Spleen (tissue), 11 donors: ENCODE measurements around the gene SIRT7. TPM values are rescaled to one million over a fixed set of nuclear protein-coding genes. Genes with fewer than 3 reads are reported as not detected.

ENCODE experiments used
- DNase-seq: peaks from one replicate; pipeline ENCODE4 v3.0.0-alpha.2; 2020
- H3K27ac ChIP-seq, 8 donors: fragments of 200-600 bp; sonication (generic) in 7 of 8; 1 replicate in 4 of 8; 2 replicates in 4 of 8; pipeline versions ENCODE4 v1.5.0 to v1.8.0; 2016 to 2021; ENCODE audit warnings: inconsistent platforms in 4 of 8, mild to moderate bottlenecking in 4 of 8, moderate library complexity in 1 of 8
- H3K27me3 ChIP-seq, 7 donors: fragments of 200-600 bp; sonication (generic) in 6 of 7; replicated peaks in 1 of 7; 1 replicate in 4 of 7; 2 replicates in 3 of 7; pipeline versions ENCODE4 v1.5.0 to v1.8.0; 2016 to 2021; ENCODE audit warnings: inconsistent platforms in 3 of 7, mild to moderate bottlenecking in 1 of 7
- H3K36me3 ChIP-seq, 6 donors: fragments of 200-600 bp; sonication (generic) in 5 of 6; 1 replicate in 4 of 6; 2 replicates in 2 of 6; pipeline versions ENCODE4 v1.5.0 to v1.8.0; 2016 to 2021; ENCODE audit warnings: inconsistent platforms in 2 of 6
- H3K4me1 ChIP-seq, 6 donors: fragments of 200-600 bp; sonication (generic) in 5 of 6; 1 replicate in 3 of 6; 2 replicates in 3 of 6; pipeline versions ENCODE4 v1.5.0 to v1.8.0; 2016 to 2021; ENCODE audit warnings: inconsistent platforms in 3 of 6
- H3K4me3 ChIP-seq, 8 donors: fragments of 200-600 bp; sonication (generic) in 7 of 8; 1 replicate in 4 of 8; 2 replicates in 4 of 8; pipeline versions ENCODE4 v1.5.0 to v1.8.0; 2016 to 2021; ENCODE audit warnings: inconsistent platforms in 4 of 8, mild to moderate bottlenecking in 4 of 8, moderate library complexity in 2 of 8
- H3K9me3 ChIP-seq, 8 donors: fragments of 200-600 bp; sonication (generic) in 7 of 8; 1 replicate in 4 of 8; 2 replicates in 4 of 8; pipeline versions ENCODE4 v1.5.0 to v1.8.0; 2016 to 2021; ENCODE audit warnings: inconsistent platforms in 4 of 8
- POLR2A ChIP-seq, 3 donors: fragments of 450-650 bp; IDR thresholded peaks; one replicate each; pipeline ENCODE4 v1.5.1; 2017; ENCODE audit warnings: antibody characterized with exemption in 3 of 3, mild to moderate bottlenecking in 1 of 3
- POLR2AphosphoS5 ChIP-seq, 3 donors: sonication (generic); formaldehyde crosslinking; IDR thresholded peaks; one replicate each; pipeline ENCODE4 v1.5.1; 2017; ENCODE audit warnings: antibody characterized with exemption in 3 of 3
- WGBS, 5 donors: extraction: QIAGEN DNeasy Blood & Tissue Kit in 3 of 5; methylation state at CpG; one replicate each; pipeline versions ENCODE4 v1.1.5 to v1.1.7; 2013 to 2018; 5-methylcytosine and 5-hydroxymethylcytosine counted together
- intact Hi-C: fragments of 100-400 bp; cut with DNase I; formaldehyde crosslinking; loops from one replicate; pipeline ENCODE4 v1.15.0; 2023; ENCODE audit warnings: low total_unique reads
- polyA plus RNA-seq, 3 donors: library from polyadenylated mRNA; stranded (reverse); fragments of 200-250 nt; gene quantifications; one replicate each; pipeline ENCODE4 v1.2.1, GENCODE V29; 2013
- total RNA-seq, 7 donors: library from RNA; depleted of rRNA in 3 of 7; stranded (reverse); fragments of >200 nt in 3 of 7; fragmentation: NEBNext Ultra II Directional in 4 of 7; extraction: Animal tissue kit (Norgen Biotek cat#: 25700) in 4 of 7; gene quantifications; one replicate each; pipeline versions ENCODE4 v1.1.0 to v1.2.1, GENCODE V29; 2016 to 2021
- TF ChIP-seq, protein P1 (sequence below), 11 experiments: fragments of 200-600 bp in 7 of 11; fragments of 450-650 bp in 4 of 11; sonication (generic) in 4 of 11; IDR thresholded peaks in 8 of 11; conservative IDR thresholded peaks in 3 of 11; 1 replicate in 7 of 11; 2 replicates in 4 of 11; pipeline versions ENCODE4 v1.4.0 to v1.8.0; 2016 to 2021; ENCODE audit warnings: antibody characterized with exemption in 11 of 11, inconsistent platforms in 4 of 11, mild to moderate bottlenecking in 1 of 11
- donor health status: healthy with polysubstance abuse.
- donor health status: DM: no; HTN: no; CAD: no; lungs with moderate emphysema.
- donor health status: DM: no; HTN: no; CAD: no.
- donor health status: Bipolar disorder and iron deficiency.
- donor health status: healthy.
- donor health status: DM: no; HTN: no; CAD: no.
- donor health status: DM: yes; HTN: yes; CAD: no.

The SIRT7 gene
- total and polyA plus RNA-seq, 10 donors, result 28.5 to 54.5 (median 39.1) TPM

DNA sequence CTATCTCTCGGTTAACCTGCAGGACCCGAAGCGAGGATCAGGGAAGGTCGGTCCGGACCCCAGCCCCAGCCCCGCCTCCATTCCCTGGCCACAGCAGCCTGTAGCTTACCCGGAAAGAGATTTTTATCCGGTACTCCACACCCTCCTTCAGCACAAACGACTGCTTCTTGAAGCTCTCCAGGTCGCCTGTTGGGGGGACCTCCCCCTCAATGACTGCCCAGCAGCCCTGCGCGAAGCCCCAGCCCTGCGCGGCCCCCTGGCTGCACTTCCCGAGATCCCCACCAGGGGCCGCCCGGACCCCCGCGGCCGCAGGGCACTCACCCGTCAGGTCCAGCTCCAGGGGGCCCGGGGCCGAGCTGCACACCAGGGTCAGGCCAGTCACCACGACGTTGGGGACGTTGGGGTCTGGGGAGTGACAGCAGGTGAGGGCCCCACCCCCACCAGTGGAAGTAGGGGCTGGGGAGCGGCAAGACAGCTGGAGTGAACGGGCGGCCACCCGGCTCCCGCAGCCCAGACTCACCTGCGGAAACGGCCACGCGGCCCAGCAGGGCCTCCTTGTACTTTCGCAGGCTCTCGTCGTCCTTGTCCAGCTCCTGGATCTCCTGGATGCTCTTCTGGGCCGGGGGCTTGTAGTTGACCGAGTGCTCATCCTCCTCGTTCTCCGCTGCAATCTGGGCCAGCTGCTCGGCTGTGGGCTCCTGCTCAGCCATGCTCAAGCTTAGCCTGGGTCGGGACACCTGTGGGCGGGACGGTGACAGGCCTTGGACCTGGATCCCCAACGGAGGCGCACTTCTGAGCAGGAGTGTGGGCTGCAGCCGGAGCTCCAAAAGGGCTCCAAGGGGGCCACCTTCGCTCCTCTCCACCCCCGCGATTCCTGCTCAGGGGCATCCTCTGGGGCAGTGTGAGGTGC is 48.5 kb downstream of the SIRT7 start:
- H3K27ac ChIP-seq, result peak overlapping the region; percentile 96 to 100 (median 98)
- TF ChIP-seq POLR2AphosphoS5 (IDR thresholded peaks at IDR 0.05) (peak in 2 of 3 donors; percentile 33 to 78), POLR2A (IDR thresholded peaks at IDR 0.05) (no peak)
- TF ChIP-seq, protein P1, sequence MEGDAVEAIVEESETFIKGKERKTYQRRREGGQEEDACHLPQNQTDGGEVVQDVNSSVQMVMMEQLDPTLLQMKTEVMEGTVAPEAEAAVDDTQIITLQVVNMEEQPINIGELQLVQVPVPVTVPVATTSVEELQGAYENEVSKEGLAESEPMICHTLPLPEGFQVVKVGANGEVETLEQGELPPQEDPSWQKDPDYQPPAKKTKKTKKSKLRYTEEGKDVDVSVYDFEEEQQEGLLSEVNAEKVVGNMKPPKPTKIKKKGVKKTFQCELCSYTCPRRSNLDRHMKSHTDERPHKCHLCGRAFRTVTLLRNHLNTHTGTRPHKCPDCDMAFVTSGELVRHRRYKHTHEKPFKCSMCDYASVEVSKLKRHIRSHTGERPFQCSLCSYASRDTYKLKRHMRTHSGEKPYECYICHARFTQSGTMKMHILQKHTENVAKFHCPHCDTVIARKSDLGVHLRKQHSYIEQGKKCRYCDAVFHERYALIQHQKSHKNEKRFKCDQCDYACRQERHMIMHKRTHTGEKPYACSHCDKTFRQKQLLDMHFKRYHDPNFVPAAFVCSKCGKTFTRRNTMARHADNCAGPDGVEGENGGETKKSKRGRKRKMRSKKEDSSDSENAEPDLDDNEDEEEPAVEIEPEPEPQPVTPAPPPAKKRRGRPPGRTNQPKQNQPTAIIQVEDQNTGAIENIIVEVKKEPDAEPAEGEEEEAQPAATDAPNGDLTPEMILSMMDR (IDR thresholded peaks at IDR 0.05 in 8 of 11, conservative IDR thresholded peaks at IDR 0.05 in 3 of 11), result peak; percentile 69 to 97 (median 89)
- no peaks in the 10 kb centered on the region for H3K27me3 ChIP-seq
- peak overlapping the region; percentile 75 to 99 (median 86) for H3K4me3 ChIP-seq
- no peaks in the 10 kb centered on the region for H3K9me3 ChIP-seq
- DNase-seq, result peak; percentile 88
- 38 to 44% (median 44%) methylated on average over 12 to 52 of the region's 52 CpGs for WGBS, 5 donors
- intact Hi-C loops, result no loop called here
- H3K36me3 ChIP-seq, result peaks cover 0 to 50% (median 24%) of the 10 kb centered on the region in 6 donors
- peaks cover 34 to 86% (median 71%) of the 10 kb centered on the region in 6 donors for H3K4me1 ChIP-seq

DNA sequence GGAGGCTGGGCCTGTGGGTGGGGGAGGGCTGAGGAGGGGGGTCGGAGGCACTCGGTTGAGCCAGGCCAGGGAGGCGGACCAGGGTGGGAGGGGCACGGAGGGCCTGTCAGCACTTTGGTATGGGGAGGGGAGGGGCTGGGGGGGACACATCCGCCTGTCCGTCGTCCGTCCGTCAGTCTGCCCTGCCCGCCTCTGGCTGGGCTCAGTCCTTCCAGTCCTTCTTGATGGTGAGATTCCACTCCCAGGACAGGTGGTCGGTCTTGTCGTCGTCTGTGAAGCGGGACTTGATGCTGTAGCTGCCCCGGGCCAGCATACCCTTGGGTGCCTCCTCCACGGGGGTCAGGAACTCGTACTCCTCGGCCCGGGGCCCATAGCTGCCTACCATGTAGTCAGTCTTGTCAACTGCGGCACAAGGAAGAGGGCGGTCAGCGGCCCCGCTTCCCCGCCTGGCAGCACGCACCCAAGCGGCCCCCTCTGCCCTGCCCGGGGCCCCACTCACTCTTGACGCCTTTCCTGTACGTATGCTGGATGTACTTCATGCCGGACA is 49.2 kb downstream of the SIRT7 start:
- peaks cover 0 to 54% (median 24%) of the 10 kb centered on the region in 6 donors for H3K36me3 ChIP-seq
- peak; percentile 83 for DNase-seq
- H3K4me1 ChIP-seq, result peaks cover 34 to 91% (median 73%) of the 10 kb centered on the region in 6 donors
- peak overlapping the region in 7 of 8 donors; percentile 46 to 100 (median 98) for H3K27ac ChIP-seq
- H3K4me3 ChIP-seq, result peak overlapping the region in 4 of 8 donors; percentile 86 to 99 (median 90)
- 70 to 76% (median 73%) methylated on average over 12 to 30 of the region's 30 CpGs for WGBS, 5 donors
- H3K9me3 ChIP-seq, result no peaks in the 10 kb centered on the region
- peak in 1 of 3 donors; percentile 13 for TF ChIP-seq POLR2AphosphoS5 (IDR thresholded peaks at IDR 0.05)
- TF ChIP-seq, protein P1 (IDR thresholded peaks at IDR 0.05 in 8 of 11, conservative IDR thresholded peaks at IDR 0.05 in 3 of 11), result no peak
- intact Hi-C loops, result no loop called here
- H3K27me3 ChIP-seq, result no peaks in the 10 kb centered on the region

DNA sequence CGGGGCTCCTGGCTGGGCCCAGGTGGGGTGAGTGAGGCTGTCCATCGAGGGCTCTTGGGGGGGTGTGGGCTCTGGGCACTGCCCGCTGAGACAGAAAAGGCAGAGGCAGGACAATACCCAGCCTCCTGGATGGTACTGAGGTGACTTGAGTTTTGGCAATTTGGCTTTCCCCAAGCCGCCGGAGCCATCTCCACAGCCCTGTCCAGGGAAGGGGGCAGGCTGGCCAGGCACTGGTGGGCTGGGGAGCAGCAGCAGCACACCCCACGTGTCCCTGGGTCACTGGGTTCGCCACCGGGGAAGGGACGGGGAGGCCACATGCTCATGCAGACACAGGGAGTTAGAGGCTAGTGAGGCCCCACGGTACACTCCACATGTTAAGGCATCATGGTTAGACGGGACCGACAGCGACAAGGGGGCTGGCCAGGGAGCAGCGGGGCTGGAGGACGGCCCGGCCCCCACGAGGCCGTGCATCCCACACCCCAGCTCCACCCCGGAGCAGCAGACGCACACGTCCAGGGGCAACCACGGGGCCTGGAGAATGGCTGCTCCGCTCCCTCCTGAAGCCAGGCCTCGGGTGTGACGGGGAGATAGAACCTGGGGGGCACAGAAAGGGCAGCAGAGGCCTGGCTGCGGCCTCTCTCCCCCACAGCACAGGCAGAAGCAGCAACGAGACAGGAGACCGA is 49.8 kb downstream of the SIRT7 start:
- H3K36me3 ChIP-seq, result peaks cover 0 to 60% (median 24%) of the 10 kb centered on the region in 6 donors
- H3K4me1 ChIP-seq, result peaks cover 34 to 91% (median 75%) of the 10 kb centered on the region in 6 donors
- DNase-seq, result no peak
- 68 to 83% (median 74%) methylated on average over 25 to 28 of the region's 28 CpGs for WGBS, 5 donors
- peak; percentile 42 to 81 (median 63) for TF ChIP-seq POLR2AphosphoS5 (IDR thresholded peaks at IDR 0.05)
- TF ChIP-seq, protein P1 (IDR thresholded peaks at IDR 0.05 in 8 of 11, conservative IDR thresholded peaks at IDR 0.05 in 3 of 11), result no peak
- TF ChIP-seq POLR2A (IDR thresholded peaks at IDR 0.05), result no peak
- no peaks in the 10 kb centered on the region for H3K9me3 ChIP-seq
- H3K4me3 ChIP-seq, result peak overlapping the region in 1 of 8 donors; percentile 8
- H3K27me3 ChIP-seq, result no peaks in the 10 kb centered on the region
- H3K27ac ChIP-seq, result peak overlapping the region in 6 of 8 donors; percentile 26 to 100 (median 98)
- intact Hi-C loops, result no loop called here
